ENCODE measurements around the gene KIAA1958. TPM values are rescaled to one million over a fixed set of nuclear protein-coding genes. Genes with fewer than 3 reads are reported as not detected.

The KIAA1958 gene
- total RNA-seq, 2 experiments from 2014 or later = 14.9 to 15.3 TPM

DNA sequence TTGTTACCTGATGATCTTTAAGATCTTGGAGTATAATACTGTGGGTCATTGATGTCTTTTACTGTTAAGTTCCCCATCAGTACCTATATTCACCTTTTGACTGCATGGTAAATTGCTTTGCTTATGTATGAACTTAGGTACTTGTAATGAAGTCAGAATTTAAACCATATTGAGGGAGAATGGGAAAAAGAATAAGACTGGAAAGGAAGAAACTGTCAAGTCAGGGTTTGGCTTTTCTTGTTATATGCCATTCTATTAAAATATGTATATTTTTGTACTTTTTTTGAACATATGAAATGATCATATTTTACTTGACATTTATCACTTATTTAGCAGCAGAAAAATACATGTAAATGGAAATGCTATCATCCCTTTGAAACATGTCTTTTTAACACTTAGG is 58.6 kb downstream of the KIAA1958 start:
- Mint-ChIP-seq H3K27ac (no peak overlapping the region), H3K4me3 (no peak overlapping the region), H3K4me1 (ENCODE audit: low read depth) (peaks cover 11% of the 10 kb centered on the region), H3K27me3 (no peaks in the 10 kb centered on the region), H3K36me3 (ENCODE audit: low read depth) (peaks cover 2% of the 10 kb centered on the region), H3K9me3 (no peaks in the 10 kb centered on the region)
- POLR2A ChIA-PET = no interaction called here
- DNase-seq = no peak
- CTCF ChIA-PET = interaction anchor here (0.8 kb wide), 1 partner anchor 25 kb away, joined by 3 read pairs; no protein-coding TSS in a partner anchor
- intact Hi-C loops (cut with micrococcal nuclease) = no loop called here
- TF ChIP-seq CTCF (IDR thresholded peaks at IDR 0.05) = no peak
- ATAC-seq = no peak

- TF ChIP-seq CTCF (IDR thresholded peaks at IDR 0.05) = no peak
- POLR2A ChIA-PET = interaction anchor here (0.5 kb wide), 1 partner anchor 1033 kb away, joined by 3 read pairs; no protein-coding TSS in a partner anchor
- Mint-ChIP-seq H3K4me1 (ENCODE audit: low read depth) (peaks cover 11% of the 10 kb centered on the region), H3K27ac (peak overlapping the region; percentile 50), H3K9me3 (no peaks in the 10 kb centered on the region), H3K36me3 (ENCODE audit: low read depth) (peaks cover 2% of the 10 kb centered on the region), H3K27me3 (no peaks in the 10 kb centered on the region), H3K4me3 (no peak overlapping the region)
- CTCF ChIA-PET = interaction anchor here (0.7 kb wide), 1 partner anchor 199 kb away, joined by 3 read pairs; no protein-coding TSS in a partner anchor
- peak; percentile 94 for ATAC-seq
- intact Hi-C loops (cut with micrococcal nuclease) = no loop called here
- DNase-seq = peak; percentile 4
Observed at GRCh38 chr9:112546149-112547012, 59.8 kb downstream of the KIAA1958 start.

- ATAC-seq (no peak), DNase-seq (no peak)
- POLR2A ChIA-PET = no interaction called here
- no peak for TF ChIP-seq CTCF (IDR thresholded peaks at IDR 0.05)
- Mint-ChIP-seq H3K27ac (no peak overlapping the region), H3K9me3 (no peaks in the 10 kb centered on the region), H3K36me3 (ENCODE audit: low read depth) (peaks cover 2% of the 10 kb centered on the region), H3K4me3 (no peak overlapping the region), H3K4me1 (ENCODE audit: low read depth) (peaks cover 11% of the 10 kb centered on the region), H3K27me3 (no peaks in the 10 kb centered on the region)
- intact Hi-C loops (cut with micrococcal nuclease) = no loop called here
- CTCF ChIA-PET = no interaction called here
Observed at GRCh38 chr9:112548051-112548440, 61.4 kb downstream of the KIAA1958 start.

DNA sequence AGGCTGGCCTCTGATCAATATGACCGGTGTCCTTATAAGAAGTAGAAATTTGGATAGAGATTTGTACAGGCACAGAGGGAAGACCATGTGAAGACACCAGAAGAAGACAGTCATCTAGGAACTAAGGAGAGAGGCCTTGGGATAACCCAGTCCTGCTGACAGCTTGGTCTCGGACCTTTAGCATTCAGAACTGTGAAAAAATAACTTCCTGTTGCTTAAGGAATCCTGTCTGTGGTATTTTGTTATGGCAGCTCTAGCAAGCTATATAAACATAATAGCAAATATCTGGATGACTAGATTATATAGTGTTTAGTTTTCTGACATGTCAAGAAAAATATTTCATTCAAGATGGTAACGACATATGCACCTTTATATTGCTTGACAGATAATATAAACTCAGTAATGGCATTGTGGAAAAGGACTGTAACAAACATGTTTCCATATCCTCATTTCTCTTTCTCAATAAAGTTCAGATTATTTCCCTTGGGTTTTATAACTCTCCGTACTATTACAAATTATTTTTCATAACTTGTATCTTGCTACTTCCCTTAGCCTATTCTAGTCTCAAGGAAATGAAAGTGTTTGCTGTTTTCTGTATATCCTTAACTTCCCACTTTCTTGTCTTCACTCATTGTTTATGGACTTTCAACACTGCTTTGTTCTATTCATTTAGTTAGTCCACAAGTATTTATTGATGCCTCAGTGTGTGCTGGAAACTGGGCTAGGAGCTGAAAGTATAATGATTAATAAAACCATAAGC is 62.4 kb downstream of the KIAA1958 start:
- H3K36me3 Mint-ChIP-seq (ENCODE audit: low read depth) = peaks cover 2% of the 10 kb centered on the region
- no peak overlapping the region for H3K27ac Mint-ChIP-seq
- no peak for DNase-seq
- no peak for TF ChIP-seq CTCF (IDR thresholded peaks at IDR 0.05)
- CTCF ChIA-PET = interaction anchor here (2.2 kb wide), 1 partner anchor 244 kb away, joined by 5 read pairs; no protein-coding TSS in a partner anchor
- H3K4me1 Mint-ChIP-seq (ENCODE audit: low read depth) = peaks cover 11% of the 10 kb centered on the region
- H3K27me3 Mint-ChIP-seq = no peaks in the 10 kb centered on the region
- no peak overlapping the region for H3K4me3 Mint-ChIP-seq
- no peaks in the 10 kb centered on the region for H3K9me3 Mint-ChIP-seq
- ATAC-seq = no peak
- intact Hi-C loops (cut with micrococcal nuclease) = no loop called here
- POLR2A ChIA-PET = no interaction called here
